Measurements from ENCODE around the gene BMF. TPM values are rescaled to one million over a fixed set of nuclear protein-coding genes. Genes with fewer than 3 reads are reported as not detected.

Gene BMF
- total RNA-seq, 1 donor from 2014 or later: 46.6 TPM

DNA sequence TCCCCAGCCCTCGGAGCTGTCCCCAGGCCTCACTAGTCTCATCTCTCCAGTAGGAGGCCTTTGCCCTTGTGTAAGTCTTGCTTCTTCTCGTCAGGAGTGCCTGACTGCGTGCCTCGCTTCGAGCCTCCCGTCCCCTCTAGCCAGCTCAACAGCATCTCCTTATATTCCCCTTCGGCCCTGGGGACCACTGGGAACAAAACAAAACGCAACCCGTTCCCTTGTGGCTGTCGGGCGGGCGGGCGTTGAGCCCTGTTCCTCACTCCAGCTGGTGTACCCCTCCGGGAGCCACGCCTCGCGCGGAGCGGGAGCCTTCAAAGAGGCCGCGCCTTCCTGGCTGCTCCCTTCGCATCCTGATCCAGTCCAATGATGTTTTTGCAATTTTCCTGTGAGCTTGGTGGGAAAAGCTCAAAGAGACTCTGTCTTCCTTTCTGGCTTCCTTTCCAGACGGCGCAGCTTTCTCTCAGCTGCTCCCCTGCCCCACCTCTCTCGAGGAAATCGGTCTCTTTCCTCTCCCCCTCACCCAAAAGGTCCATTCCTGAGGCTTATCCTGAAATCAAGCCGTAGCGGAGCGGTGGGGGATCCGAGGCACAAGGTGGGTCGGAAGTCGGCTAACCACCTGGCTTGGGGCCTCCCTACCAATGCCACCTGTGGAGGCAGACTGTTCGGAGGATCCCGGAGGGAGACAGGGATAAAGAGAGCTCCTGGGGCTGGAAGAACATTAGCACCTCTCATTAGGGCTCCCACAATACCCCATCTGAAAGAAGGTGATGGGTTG lies 36.3 kb downstream of the BMF start:
- Mint-ChIP-seq H3K4me3 (ENCODE audit: unreplicated experiment) (no peak overlapping the region), H3K27ac (ENCODE audit: unreplicated experiment) (no peak overlapping the region), H3K27me3 (ENCODE audit: unreplicated experiment) (no peaks in the 10 kb centered on the region), H3K9me3 (ENCODE audit: unreplicated experiment) (no peaks in the 10 kb centered on the region), H3K36me3 (ENCODE audit: unreplicated experiment) (no peaks in the 10 kb centered on the region), H3K4me1 (ENCODE audit: unreplicated experiment) (peaks cover 30% of the 10 kb centered on the region)
- TF ChIP-seq, protein P1, sequence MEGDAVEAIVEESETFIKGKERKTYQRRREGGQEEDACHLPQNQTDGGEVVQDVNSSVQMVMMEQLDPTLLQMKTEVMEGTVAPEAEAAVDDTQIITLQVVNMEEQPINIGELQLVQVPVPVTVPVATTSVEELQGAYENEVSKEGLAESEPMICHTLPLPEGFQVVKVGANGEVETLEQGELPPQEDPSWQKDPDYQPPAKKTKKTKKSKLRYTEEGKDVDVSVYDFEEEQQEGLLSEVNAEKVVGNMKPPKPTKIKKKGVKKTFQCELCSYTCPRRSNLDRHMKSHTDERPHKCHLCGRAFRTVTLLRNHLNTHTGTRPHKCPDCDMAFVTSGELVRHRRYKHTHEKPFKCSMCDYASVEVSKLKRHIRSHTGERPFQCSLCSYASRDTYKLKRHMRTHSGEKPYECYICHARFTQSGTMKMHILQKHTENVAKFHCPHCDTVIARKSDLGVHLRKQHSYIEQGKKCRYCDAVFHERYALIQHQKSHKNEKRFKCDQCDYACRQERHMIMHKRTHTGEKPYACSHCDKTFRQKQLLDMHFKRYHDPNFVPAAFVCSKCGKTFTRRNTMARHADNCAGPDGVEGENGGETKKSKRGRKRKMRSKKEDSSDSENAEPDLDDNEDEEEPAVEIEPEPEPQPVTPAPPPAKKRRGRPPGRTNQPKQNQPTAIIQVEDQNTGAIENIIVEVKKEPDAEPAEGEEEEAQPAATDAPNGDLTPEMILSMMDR (IDR thresholded peaks at IDR 0.05): no peak
- DNase-seq (ENCODE audit: extremely low spot score, unreplicated experiment): no peak

DNA sequence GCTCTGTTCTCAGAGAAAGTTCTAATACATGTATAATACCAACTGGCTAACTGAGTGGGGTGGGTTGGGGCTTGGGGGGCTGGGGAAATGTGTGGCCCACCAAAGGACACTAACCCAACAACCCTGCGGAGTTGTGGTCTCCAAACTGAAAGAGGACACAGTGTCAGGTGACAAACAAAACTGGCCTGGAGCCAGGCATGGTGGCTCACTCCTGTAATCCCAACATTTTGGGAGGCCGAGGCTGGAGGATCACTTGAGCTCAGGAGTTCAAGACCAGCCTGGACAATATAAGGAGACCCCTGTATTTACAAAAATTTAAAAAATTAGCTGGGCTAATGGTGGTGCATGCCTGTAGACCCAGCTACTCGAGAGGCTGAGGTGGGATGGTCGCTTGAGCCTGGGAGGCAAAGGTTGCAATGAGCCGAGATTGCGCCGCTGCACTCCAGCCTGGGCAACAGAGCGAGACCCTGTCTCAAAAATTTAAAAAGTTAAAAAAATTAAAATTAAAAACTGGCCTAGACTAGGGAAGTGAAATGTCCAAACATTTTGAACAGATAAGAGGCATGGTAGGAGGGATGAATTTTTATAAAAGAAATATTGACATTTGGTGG lies 38.0 kb downstream of the BMF start:
- Mint-ChIP-seq H3K27me3 (ENCODE audit: unreplicated experiment) (no peaks in the 10 kb centered on the region), H3K9me3 (ENCODE audit: unreplicated experiment) (no peaks in the 10 kb centered on the region), H3K36me3 (ENCODE audit: unreplicated experiment) (no peaks in the 10 kb centered on the region), H3K27ac (ENCODE audit: unreplicated experiment) (no peak overlapping the region), H3K4me1 (ENCODE audit: unreplicated experiment) (peaks cover 40% of the 10 kb centered on the region), H3K4me3 (ENCODE audit: unreplicated experiment) (no peak overlapping the region)
- no peak for DNase-seq (ENCODE audit: extremely low spot score, unreplicated experiment)
- TF ChIP-seq, protein P1 (IDR thresholded peaks at IDR 0.05): no peak

DNA sequence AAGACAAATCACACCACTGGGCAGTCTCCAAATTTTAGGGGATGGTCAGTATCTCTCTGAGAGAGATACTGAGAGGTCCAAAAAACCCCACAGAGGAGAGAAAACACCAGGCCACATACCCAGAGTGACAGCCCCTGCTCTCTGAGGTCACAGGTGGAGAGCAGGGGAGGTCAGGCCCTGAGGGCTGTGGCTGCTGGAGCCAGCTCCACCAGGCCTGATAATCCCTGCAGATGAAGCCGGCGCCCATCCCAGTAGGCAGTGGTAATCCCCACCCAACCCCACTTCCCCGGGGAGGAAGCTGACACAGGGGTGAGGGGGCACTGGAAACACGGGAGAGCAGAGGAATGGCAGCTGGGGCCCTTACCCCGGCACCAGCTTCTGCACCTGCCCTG lies 38.5 kb downstream of the BMF start:
- no peak for DNase-seq (ENCODE audit: extremely low spot score, unreplicated experiment)
- Mint-ChIP-seq H3K4me1 (ENCODE audit: unreplicated experiment) (peaks cover 37% of the 10 kb centered on the region), H3K4me3 (ENCODE audit: unreplicated experiment) (no peak overlapping the region), H3K27ac (ENCODE audit: unreplicated experiment) (peak overlapping the region; percentile 65), H3K27me3 (ENCODE audit: unreplicated experiment) (no peaks in the 10 kb centered on the region), H3K9me3 (ENCODE audit: unreplicated experiment) (no peaks in the 10 kb centered on the region), H3K36me3 (ENCODE audit: unreplicated experiment) (no peaks in the 10 kb centered on the region)
- TF ChIP-seq, protein P1 (IDR thresholded peaks at IDR 0.05): no peak

DNA sequence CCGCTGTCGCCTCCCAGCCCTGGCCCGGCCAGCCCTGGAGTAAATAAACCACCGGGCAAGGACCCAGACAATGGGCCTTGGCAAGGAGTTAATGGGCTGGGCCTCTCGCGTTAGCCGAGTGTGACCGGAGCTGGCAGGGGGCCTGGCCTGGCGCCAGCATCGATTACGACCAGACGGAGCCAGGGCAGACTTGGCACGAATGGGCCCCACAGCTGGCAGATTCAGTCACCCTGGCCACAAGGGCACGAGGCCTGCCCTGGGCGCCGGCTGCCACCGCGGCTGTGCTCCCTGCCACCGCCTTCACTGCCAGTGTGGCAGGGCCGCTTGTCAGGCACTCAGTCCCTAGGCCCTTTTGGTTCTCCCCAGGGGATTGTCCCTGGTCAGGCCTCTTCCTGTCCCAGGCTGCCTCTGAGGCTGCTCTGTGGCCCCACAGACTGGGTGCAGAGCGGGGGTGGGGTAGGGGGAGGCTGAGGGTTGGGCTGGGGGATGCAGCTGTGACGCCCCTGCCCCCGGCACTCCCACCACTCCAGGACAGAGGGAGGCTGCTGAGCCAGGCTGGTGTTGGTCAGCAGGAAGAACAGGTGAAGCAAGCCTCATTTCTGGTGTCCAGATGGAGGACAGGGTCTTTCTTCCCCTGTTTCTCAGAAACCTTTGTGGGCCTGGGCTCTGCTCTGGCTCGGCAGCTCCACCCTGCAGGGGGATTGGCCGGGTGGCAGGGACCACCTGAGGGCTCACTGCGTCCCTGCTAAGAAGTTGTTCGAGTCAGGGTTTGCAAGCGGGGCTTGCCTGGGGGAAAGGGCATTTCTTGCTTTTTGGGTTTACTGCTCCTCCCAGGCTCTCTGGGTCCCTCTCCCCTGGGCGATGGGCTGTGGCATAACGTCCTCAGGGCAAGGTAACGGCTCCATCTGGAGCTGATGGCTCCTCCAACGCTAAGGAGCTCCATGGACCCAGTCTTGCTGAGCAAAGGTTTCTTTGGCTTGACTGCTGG lies 39.2 kb downstream of the BMF start:
- TF ChIP-seq, protein P1 (IDR thresholded peaks at IDR 0.05): no peak
- no peak overlapping the region for H3K4me3 Mint-ChIP-seq (ENCODE audit: unreplicated experiment)
- peak; percentile 98 for DNase-seq (ENCODE audit: extremely low spot score, unreplicated experiment)
- no peaks in the 10 kb centered on the region for H3K9me3 Mint-ChIP-seq (ENCODE audit: unreplicated experiment)
- no peaks in the 10 kb centered on the region for H3K36me3 Mint-ChIP-seq (ENCODE audit: unreplicated experiment)
- H3K27ac Mint-ChIP-seq (ENCODE audit: unreplicated experiment): peak overlapping the region; percentile 65
- no peaks in the 10 kb centered on the region for H3K27me3 Mint-ChIP-seq (ENCODE audit: unreplicated experiment)
- peaks cover 35% of the 10 kb centered on the region for H3K4me1 Mint-ChIP-seq (ENCODE audit: unreplicated experiment)

All from osteocyte (in vitro differentiated cells).